ENCODE data around the gene ZNF792.

GRCh38 chr19:35000338-35000646, 36.3 kb upstream of the ZNF792 start:
- TF ChIP-seq EP300 (IDR thresholded peaks at IDR 0.05), result no peak
- TF ChIP-seq, protein P1, sequence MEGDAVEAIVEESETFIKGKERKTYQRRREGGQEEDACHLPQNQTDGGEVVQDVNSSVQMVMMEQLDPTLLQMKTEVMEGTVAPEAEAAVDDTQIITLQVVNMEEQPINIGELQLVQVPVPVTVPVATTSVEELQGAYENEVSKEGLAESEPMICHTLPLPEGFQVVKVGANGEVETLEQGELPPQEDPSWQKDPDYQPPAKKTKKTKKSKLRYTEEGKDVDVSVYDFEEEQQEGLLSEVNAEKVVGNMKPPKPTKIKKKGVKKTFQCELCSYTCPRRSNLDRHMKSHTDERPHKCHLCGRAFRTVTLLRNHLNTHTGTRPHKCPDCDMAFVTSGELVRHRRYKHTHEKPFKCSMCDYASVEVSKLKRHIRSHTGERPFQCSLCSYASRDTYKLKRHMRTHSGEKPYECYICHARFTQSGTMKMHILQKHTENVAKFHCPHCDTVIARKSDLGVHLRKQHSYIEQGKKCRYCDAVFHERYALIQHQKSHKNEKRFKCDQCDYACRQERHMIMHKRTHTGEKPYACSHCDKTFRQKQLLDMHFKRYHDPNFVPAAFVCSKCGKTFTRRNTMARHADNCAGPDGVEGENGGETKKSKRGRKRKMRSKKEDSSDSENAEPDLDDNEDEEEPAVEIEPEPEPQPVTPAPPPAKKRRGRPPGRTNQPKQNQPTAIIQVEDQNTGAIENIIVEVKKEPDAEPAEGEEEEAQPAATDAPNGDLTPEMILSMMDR (IDR thresholded peaks at IDR 0.05), result no peak
